B cell (primary cell): ENCODE measurements around the gene EPHB1.

Experiments used
- EZH2 ChIP-seq: IDR thresholded peaks from 2 replicates; pipeline ENCODE4 v1.6.1; 2012; ENCODE audit warnings: borderline replicate concordance, low read depth, mild to moderate bottlenecking, moderate library complexity, low read length; ENCODE audit not compliant: insufficient read depth, poor library complexity, severe bottlenecking
- TF ChIP-seq, protein P1 (sequence below): fragments of 200-600 bp; IDR thresholded peaks from one replicate; pipeline ENCODE4 v1.8.0; 2022; ENCODE audit warnings: antibody characterized with exemption, mild to moderate bottlenecking

DNA sequence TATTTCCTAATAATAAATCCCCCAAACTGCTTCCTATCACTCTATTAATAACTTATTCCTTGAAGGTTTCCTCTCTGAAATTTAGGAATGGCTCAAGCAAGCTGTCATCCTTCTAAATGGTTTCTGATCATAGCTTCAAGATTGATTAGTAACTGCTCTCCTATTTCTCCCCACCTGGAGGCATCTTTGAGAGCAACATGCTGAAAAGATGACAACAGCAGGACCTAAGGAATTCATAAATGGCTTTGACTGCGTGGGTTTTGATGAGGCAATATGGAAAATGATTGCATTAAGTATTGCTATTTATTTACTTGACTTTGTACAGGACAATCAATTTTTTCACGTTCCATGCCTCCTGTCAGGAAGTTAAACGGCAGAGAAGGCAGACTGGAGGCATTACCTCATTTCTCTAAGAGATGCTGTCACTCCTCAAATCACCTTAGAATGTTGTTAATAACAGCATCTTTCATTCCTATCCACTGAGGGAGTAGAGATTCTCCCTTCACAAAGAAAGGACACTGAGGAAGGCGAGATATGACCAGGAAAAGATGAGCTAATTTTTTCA, 256.4 kb downstream of the EPHB1 start:
- TF ChIP-seq EZH2: no peak
- TF ChIP-seq, protein P1, sequence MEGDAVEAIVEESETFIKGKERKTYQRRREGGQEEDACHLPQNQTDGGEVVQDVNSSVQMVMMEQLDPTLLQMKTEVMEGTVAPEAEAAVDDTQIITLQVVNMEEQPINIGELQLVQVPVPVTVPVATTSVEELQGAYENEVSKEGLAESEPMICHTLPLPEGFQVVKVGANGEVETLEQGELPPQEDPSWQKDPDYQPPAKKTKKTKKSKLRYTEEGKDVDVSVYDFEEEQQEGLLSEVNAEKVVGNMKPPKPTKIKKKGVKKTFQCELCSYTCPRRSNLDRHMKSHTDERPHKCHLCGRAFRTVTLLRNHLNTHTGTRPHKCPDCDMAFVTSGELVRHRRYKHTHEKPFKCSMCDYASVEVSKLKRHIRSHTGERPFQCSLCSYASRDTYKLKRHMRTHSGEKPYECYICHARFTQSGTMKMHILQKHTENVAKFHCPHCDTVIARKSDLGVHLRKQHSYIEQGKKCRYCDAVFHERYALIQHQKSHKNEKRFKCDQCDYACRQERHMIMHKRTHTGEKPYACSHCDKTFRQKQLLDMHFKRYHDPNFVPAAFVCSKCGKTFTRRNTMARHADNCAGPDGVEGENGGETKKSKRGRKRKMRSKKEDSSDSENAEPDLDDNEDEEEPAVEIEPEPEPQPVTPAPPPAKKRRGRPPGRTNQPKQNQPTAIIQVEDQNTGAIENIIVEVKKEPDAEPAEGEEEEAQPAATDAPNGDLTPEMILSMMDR: no peak
